ENCODE measurements around the gene SSBP3.
"Not testable (repeated sequence)": the region's sequence is repeated elsewhere in the genome, so short reads cannot be mapped to it uniquely, and the experiment has no call there.

The SSBP3 gene

GRCh38 chr1:54392401-54392800, 13.8 kb downstream of the SSBP3 start:
- no peak for DNase-seq (ENCODE audit: low read depth in 2 of 2)

GRCh38 chr1:54391450-54392209, 14.6 kb downstream of the SSBP3 start:
- DNase-seq (ENCODE audit: low read depth in 2 of 2), result no peak

GRCh38 chr1:54390655-54391054, 15.5 kb downstream of the SSBP3 start:
- DNase-seq (ENCODE audit: low read depth in 2 of 2), result no peak

- DNase-seq (ENCODE audit: low read depth in 2 of 2), result not testable (repeated sequence)
Observed at GRCh38 chr1:54389608-54390007, 16.6 kb downstream of the SSBP3 start.

- no peak for DNase-seq (ENCODE audit: low read depth in 2 of 2)
Observed at GRCh38 chr1:54387419-54387818, 18.8 kb downstream of the SSBP3 start.

- DNase-seq (ENCODE audit: low read depth in 2 of 2), result no peak
Observed at GRCh38 chr1:54385727-54386022, 20.5 kb downstream of the SSBP3 start.

GRCh38 chr1:54384918-54385726, 21.1 kb downstream of the SSBP3 start:
- no peak for DNase-seq (ENCODE audit: low read depth in 2 of 2)

GRCh38 chr1:54384471-54384870, 21.7 kb downstream of the SSBP3 start:
- no peak for DNase-seq (ENCODE audit: low read depth in 2 of 2)

- no peak for DNase-seq (ENCODE audit: low read depth in 2 of 2)
Observed at GRCh38 chr1:54381524-54381923, 24.7 kb downstream of the SSBP3 start.

GRCh38 chr1:54380290-54380882, 25.8 kb downstream of the SSBP3 start:
- DNase-seq (ENCODE audit: low read depth in 2 of 2), result no peak

- DNase-seq (ENCODE audit: low read depth in 2 of 2), result no peak
Observed at GRCh38 chr1:54379555-54380289, 26.5 kb downstream of the SSBP3 start.

- no peak for DNase-seq (ENCODE audit: low read depth in 2 of 2)
Observed at GRCh38 chr1:54378874-54379554, 27.2 kb downstream of the SSBP3 start.

- DNase-seq (ENCODE audit: low read depth in 2 of 2), result no peak
Observed at GRCh38 chr1:54378157-54378873, 27.9 kb downstream of the SSBP3 start.

GRCh38 chr1:54377040-54377691, 29.0 kb downstream of the SSBP3 start:
- peak in 1 of 2 experiments; percentile 22 for DNase-seq (ENCODE audit: low read depth in 2 of 2)

GRCh38 chr1:54376430-54377039, 29.7 kb downstream of the SSBP3 start:
- DNase-seq (ENCODE audit: low read depth in 2 of 2), result no peak

GRCh38 chr1:54375712-54376429, 30.3 kb downstream of the SSBP3 start:
- no peak for DNase-seq (ENCODE audit: low read depth in 2 of 2)

- no peak for DNase-seq (ENCODE audit: low read depth in 2 of 2)
Observed at GRCh38 chr1:54375298-54375697, 30.9 kb downstream of the SSBP3 start.

- DNase-seq (ENCODE audit: low read depth in 2 of 2), result no peak
Observed at GRCh38 chr1:54374766-54375165, 31.4 kb downstream of the SSBP3 start.

GRCh38 chr1:54372978-54373377, 33.2 kb downstream of the SSBP3 start:
- no peak for DNase-seq (ENCODE audit: low read depth in 2 of 2)

All from fibroblast of skin of left quadriceps (primary cell).